Type B pancreatic cell (in vitro differentiated cells): Measurements from ENCODE around the gene NTHL1. TPM values are rescaled to one million over a fixed set of nuclear protein-coding genes. Genes with fewer than 3 reads are reported as not detected.

Source experiments
- DNase-seq: peaks from one replicate; pipeline ENCODE4 v3.0.0; 2021; ENCODE audit warnings: mixed read lengths; ENCODE audit not compliant: unreplicated experiment; ENCODE audit errors: extremely low spot score
- H3K27ac Mint-ChIP-seq: 2 replicates; pipeline ENCODE4 v1.8.0; 2021; ENCODE audit warnings: mild to moderate bottlenecking, mixed read lengths
- H3K27me3 Mint-ChIP-seq: 2 replicates; pipeline ENCODE4 v1.8.0; 2021; ENCODE audit warnings: mixed read lengths
- H3K36me3 Mint-ChIP-seq: 2 replicates; pipeline ENCODE4 v1.8.0; 2021; ENCODE audit warnings: mixed read lengths
- H3K4me1 Mint-ChIP-seq: one replicate; pipeline ENCODE4 v1.8.0; 2021; ENCODE audit warnings: mixed read lengths; ENCODE audit not compliant: unreplicated experiment
- H3K4me3 Mint-ChIP-seq: 2 replicates; pipeline ENCODE4 v1.8.0; 2021; ENCODE audit warnings: mild to moderate bottlenecking, mixed read lengths
- H3K9me3 Mint-ChIP-seq: 2 replicates; pipeline ENCODE4 v1.8.0; 2021; ENCODE audit warnings: mixed read lengths
- total RNA-seq: library from RNA; stranded (reverse); gene quantifications from 2 replicates; pipeline ENCODE4 v1.2.1, GENCODE V29; 2021; ENCODE audit warnings: low replicate concordance
- TF ChIP-seq, protein P1 (sequence below): fragments of 200-600 bp; sonication (generic); conservative IDR thresholded peaks from 2 replicates; pipeline ENCODE4 v1.5.0; 2021; ENCODE audit warnings: antibody characterized with exemption, mild to moderate bottlenecking

The NTHL1 gene
- total RNA-seq, 1 donor from 2014 or later, result 37.6 TPM

DNA sequence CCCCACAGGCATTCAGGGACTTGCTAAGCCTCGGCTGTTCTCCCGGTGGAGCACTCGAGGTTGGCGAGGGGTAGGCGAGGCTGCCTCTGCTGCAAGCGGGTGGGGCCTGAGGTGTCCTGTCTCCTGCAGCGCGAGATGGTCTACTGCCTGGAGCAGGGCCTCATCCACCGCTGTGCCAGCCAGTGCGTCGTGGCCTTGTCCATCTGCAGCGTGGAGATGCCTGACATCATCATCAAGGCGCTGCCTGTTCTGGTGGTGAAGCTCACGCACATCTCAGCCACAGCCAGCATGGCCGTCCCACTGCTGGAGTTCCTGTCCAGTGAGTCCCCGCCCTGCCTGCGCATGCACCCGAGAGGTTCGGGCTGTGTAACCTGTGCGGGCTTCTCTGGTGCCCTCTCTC, 26.4 kb upstream of the NTHL1 start:
- H3K4me3 Mint-ChIP-seq, result no peak overlapping the region
- H3K27me3 Mint-ChIP-seq, result no peaks in the 10 kb centered on the region
- no peaks in the 10 kb centered on the region for H3K36me3 Mint-ChIP-seq
- H3K4me1 Mint-ChIP-seq, result no peaks in the 10 kb centered on the region
- H3K9me3 Mint-ChIP-seq, result no peaks in the 10 kb centered on the region
- H3K27ac Mint-ChIP-seq, result no peak overlapping the region
- TF ChIP-seq, protein P1, sequence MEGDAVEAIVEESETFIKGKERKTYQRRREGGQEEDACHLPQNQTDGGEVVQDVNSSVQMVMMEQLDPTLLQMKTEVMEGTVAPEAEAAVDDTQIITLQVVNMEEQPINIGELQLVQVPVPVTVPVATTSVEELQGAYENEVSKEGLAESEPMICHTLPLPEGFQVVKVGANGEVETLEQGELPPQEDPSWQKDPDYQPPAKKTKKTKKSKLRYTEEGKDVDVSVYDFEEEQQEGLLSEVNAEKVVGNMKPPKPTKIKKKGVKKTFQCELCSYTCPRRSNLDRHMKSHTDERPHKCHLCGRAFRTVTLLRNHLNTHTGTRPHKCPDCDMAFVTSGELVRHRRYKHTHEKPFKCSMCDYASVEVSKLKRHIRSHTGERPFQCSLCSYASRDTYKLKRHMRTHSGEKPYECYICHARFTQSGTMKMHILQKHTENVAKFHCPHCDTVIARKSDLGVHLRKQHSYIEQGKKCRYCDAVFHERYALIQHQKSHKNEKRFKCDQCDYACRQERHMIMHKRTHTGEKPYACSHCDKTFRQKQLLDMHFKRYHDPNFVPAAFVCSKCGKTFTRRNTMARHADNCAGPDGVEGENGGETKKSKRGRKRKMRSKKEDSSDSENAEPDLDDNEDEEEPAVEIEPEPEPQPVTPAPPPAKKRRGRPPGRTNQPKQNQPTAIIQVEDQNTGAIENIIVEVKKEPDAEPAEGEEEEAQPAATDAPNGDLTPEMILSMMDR, result no peak
- no peak for DNase-seq

DNA sequence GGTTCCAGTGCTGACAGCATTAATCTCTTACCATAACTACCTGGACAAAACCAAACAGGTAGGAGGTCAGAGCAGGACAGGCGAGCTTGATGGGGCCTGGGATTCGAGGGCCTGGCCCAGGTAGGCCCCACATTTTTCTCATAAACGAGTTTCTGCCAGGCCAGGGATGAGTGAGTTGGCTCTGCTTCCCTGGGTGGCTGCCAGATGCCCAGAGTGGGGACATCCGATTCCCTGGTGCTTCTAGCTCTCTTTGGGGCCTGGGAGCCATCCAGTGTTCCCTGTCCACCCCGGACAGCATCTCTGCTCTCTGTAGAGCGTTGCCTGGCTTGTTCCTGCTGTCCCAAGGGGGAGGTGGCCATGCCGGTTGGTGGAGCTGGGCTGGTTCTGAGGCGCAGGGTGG, 25.3 kb upstream of the NTHL1 start:
- no peak overlapping the region for H3K27ac Mint-ChIP-seq

DNA sequence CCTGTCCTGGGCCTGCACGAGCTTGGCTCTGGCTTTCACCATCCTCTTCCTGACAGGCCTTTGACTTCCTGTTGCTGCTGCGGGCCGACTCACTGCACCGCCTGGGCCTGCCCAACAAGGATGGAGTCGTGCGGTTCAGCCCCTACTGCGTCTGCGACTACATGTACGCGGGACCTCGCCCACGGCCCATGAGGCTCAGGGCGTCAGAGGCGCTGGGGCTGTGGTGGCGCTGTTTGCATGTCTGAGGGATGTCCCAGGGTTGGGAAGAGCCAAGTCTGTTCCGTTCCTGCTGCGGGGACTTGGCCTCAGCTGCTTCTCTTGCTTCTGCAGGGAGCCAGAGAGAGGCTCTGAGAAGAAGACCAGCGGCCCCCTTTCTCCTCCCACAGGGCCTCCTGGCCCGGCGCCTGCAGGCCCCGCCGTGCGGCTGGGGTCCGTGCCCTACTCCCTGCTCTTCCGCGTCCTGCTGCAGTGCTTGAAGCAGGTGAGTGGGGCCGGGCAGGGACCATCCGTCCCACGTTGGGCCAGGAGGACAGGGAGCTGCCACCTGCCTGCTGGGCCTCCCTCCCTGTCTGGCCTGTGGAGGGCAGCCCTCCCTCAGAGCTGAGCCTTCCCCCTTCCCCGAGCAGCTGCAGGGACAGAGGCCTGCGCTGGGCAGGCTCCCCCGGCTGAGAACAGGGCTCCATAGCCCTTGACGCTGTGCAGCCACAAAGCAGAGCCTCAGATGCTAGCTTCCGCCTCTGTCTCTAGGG, 24.0 kb upstream of the NTHL1 start:
- H3K27ac Mint-ChIP-seq, result no peak overlapping the region

More for the DNA sequence above, 25.3 kb upstream of the NTHL1 start:
- TF ChIP-seq, protein P1, result no peak
- DNase-seq, result no peak
- H3K27me3 Mint-ChIP-seq, result no peaks in the 10 kb centered on the region
- no peaks in the 10 kb centered on the region for H3K9me3 Mint-ChIP-seq
- peaks cover 3% of the 10 kb centered on the region for H3K36me3 Mint-ChIP-seq
- H3K4me3 Mint-ChIP-seq, result no peak overlapping the region
- no peaks in the 10 kb centered on the region for H3K4me1 Mint-ChIP-seq

DNA sequence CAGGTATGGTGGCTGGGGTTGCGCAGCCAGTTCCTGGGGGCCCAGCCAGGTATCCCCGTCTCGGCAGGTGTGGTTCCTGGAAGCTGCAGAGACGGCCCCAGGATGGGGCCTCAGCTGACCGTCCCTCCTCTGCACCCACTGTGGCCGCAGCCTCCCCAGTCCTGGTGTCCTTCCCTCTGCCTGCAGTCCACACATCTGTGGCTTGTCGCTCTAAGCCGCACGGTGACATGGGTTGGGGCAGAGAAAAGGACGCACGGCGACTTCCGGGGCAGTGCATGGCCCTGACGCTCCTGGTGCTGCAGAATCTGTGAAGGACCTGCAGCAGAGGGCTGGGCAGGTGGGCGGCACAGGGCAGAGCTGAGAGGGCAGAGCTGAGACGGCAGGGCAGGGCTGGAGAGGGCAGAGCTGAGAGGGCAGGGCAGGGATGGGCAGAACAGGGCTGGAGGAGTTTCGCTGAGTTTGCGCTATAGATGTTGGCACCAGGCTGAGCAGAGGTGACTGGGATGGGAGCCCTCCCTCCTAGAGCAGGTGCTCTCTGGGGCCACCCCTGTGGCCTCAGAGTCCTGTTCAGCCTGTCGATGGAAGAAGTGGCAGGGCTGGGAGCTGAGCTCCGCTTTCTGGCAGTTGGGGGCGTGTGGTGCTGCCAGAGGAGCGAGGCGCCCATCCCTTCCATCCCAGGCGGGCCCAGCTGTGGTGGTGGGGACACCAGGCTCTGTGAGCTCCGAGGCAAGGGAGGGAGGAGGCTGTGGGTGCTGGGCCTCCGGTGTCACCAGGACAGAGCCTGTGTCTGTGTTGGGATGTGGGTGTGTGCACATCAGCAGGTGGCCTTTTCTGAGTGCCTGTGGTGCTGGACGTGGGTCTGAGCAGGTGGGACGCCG, 23.2 kb upstream of the NTHL1 start:
- no peak overlapping the region for H3K27ac Mint-ChIP-seq
- no peaks in the 10 kb centered on the region for H3K9me3 Mint-ChIP-seq
- no peaks in the 10 kb centered on the region for H3K4me1 Mint-ChIP-seq
- peaks cover 3% of the 10 kb centered on the region for H3K36me3 Mint-ChIP-seq
- no peak for DNase-seq
- TF ChIP-seq, protein P1, result no peak
- no peaks in the 10 kb centered on the region for H3K27me3 Mint-ChIP-seq
- H3K4me3 Mint-ChIP-seq, result no peak overlapping the region

More for the DNA sequence above, 24.0 kb upstream of the NTHL1 start:
- peaks cover 3% of the 10 kb centered on the region for H3K36me3 Mint-ChIP-seq
- no peaks in the 10 kb centered on the region for H3K4me1 Mint-ChIP-seq
- H3K9me3 Mint-ChIP-seq, result no peaks in the 10 kb centered on the region
- H3K27me3 Mint-ChIP-seq, result no peaks in the 10 kb centered on the region
- no peak overlapping the region for H3K4me3 Mint-ChIP-seq
- TF ChIP-seq, protein P1, result no peak
- no peak for DNase-seq

DNA sequence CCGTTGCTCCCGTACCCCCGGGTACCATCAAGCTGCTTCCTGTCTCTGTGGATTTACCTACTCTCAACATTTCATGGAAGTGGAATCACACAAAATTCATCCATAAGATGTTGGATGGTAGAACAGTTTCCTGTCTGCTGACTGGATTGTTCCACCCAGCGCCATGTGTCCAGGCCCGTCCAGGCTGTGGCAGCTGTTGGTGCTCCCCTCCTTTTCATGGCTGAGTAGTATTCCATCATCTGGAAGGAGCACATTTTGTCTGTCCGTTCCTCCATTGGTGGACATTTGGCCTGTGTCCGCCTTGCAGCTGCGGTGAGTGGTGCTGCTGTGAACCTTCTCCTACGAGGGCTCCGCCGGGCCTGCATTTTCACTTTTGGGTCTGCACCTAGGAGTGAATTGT, 18.5 kb upstream of the NTHL1 start:
- no peak for DNase-seq
- Mint-ChIP-seq H3K9me3 (no peaks in the 10 kb centered on the region), H3K4me3 (no peak overlapping the region), H3K27ac (no peak overlapping the region), H3K36me3 (peaks cover 3% of the 10 kb centered on the region), H3K27me3 (no peaks in the 10 kb centered on the region), H3K4me1 (no peaks in the 10 kb centered on the region)
- TF ChIP-seq, protein P1, result no peak
